Stimulated activated CD4-positive, alpha-beta T cell treated with anti-CD3 and anti-CD28 coated beads, TNF-alpha, amount 100 ng/mL, for 1 hour (primary cell): Measurements from ENCODE around the gene LHPP.

Experiments used
- DNase-seq, 3 donors: peaks; one replicate each; pipeline ENCODE4 v3.0.0-alpha.2; 2020; ENCODE audit warnings: low read depth in 3 of 3, low spot score in 1 of 3

Gene LHPP

DNA sequence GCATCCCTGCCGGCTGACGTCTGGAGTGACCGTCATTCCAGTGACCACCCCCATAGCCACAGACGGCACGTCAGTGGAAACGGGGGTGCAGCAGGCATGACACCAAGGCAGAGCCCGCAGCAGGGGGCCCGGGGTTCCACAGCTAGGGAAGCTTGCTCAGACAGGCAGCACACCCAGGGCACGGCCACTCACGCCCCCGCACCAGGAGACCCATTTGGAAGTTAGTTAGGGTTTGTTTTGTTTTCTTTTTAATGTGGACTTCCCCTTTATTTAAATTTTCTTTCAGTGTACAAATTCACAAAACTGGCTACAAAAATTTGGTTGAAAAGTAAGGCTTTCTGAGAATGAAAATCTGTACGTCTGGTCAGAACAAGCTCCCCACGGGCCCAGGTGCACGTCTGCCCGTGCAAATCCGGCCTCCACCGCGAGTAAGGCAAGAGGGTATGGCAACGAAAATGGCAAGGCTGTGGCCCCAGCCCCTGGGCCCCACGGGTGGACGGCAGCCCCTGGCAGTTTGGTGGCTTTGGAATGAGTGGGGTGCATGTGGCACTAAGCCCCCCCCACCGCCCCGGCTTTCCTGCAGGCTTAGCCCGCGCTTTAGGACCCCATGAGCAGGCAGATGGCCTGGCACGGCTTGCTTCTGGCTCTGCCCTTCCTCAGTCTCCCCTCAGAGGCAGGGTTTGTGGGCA is 158.3 kb downstream of the LHPP start:
- no peak for DNase-seq

DNA sequence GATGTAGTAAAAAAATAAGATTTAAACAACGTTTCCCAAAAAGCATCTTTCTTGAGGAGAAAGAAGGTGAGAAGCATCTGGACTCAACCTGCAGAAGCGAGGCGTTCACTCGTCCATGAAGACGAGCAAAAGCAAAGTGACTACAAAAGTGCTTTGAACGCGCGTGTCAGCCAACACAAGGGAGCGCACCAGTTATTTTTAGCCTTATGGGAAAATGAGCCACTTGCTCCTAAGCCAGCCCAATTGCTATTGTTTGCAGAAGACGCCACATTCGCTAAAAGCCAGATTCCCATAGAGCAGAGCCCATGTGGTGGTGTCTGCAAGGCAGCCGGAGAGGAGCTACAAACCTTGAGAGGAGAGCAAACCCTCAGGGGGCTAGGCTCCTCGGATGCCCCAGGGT is 160.0 kb downstream of the LHPP start:
- DNase-seq: no peak

DNA sequence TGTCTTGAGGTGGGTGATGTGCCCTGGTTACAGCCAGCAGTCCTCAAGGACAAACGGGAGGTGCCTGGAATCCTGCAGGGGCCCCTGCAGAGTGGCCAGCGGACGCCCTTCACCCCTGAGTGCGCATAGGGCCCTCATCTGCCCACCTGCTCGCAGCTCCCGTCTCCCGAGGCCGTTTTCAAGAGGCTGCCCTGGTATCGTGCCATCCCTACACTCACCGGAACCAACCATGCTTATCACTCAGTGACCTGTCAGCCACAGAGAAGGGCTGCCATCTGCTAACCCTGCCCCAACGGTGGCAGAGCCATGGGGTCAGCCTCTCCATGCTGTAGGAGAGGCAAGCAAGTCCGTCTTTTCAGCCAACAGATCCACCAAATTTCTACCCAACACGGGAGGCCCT is 160.5 kb downstream of the LHPP start:
- no peak for DNase-seq

GRCh38 chr10:124622866-124623536 is 161.4 kb downstream of the LHPP start:
- no peak for DNase-seq

GRCh38 chr10:124624006-124624405 is 162.4 kb downstream of the LHPP start:
- no peak for DNase-seq

DNA sequence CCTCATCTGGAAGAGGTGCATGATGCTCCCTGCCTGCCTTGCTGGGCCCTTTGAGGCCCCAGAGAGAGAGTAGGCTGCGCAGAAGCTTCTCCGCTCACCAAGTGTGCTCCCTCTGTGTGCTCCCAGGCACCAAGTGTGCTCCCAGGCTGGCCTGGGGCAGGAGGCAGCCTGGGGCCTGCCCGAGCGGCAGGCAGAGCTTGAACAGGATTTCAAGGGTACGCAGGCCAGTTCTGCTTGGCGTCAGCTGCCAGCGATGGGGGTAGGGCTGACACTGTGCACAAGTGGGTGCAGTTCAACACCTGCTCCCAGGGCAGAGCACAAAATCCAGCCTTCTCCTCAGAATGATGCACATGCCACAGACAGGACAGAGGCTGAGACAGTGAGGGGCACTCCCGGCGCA is 162.8 kb downstream of the LHPP start:
- DNase-seq: no peak

DNA sequence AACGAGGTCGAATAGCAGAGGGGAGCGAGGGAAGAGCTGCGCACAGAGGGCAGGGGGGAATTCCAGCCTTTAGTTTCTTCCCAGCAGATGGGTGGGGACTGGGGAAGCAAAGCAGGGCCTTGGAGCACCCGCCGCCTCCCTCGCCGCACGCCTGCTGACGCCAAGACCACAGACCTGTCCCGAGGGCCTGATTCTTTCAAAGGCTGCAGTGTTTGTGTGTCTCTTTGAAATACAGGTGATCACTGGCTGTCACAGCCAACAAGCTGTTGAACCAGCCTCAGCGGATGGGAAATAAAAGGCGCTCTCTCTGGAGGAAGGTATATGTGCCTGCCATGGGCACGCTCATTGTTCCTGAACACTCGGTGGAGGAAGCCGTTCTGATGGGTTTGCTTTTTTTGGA is 163.3 kb downstream of the LHPP start:
- DNase-seq: no peak

DNA sequence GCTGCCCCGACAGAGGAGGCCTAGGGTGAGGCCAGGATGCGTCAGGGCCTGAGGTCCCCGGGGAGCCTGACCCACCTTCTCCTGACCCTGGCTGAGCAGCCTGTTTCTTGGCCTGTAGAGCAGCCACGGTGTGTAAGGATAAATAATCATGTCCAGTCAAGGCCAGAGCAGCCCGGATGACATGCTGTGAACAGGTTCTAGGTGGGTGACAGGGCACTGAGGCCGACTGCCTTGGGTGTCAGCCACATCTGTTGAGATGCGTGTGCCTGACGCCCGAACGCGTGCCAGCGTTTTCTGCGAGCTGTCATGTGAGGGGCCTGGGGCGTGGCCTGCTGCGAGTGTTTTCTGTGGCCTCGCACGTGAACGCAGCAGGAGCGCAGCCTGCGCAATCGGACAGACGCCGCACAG is 164.2 kb downstream of the LHPP start:
- no peak for DNase-seq

DNA sequence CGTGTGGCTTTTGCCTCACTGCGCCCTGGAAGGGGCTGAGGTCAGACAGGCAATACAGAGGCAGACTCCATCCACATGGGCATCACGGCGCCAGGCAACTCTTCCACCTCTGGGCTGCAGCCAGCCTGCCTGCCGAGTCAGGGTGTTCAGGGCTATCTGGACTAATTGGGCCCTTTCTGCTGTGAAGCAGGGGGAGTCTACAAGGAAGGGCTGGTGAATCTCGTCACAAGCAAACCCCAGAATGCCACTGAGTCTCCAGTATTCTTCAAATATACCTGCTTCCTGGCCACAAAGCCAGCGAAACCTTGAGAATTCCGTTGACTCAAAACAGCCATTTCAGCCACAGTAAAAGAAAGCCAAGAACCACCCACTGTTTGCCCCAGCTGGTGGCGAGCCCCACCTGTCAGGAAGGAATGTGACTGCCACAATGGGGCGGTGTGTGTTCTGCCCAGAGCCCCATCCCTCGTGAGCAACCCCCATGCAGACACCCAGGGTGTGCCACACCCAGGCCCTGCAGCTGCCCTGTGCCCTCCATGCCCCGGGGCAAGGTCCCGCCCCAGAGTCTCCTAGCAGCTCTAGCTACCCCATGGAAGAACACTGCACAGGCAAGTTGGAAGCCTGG is 165.2 kb downstream of the LHPP start:
- DNase-seq: peak in 1 of 3 donors; percentile 25

DNA sequence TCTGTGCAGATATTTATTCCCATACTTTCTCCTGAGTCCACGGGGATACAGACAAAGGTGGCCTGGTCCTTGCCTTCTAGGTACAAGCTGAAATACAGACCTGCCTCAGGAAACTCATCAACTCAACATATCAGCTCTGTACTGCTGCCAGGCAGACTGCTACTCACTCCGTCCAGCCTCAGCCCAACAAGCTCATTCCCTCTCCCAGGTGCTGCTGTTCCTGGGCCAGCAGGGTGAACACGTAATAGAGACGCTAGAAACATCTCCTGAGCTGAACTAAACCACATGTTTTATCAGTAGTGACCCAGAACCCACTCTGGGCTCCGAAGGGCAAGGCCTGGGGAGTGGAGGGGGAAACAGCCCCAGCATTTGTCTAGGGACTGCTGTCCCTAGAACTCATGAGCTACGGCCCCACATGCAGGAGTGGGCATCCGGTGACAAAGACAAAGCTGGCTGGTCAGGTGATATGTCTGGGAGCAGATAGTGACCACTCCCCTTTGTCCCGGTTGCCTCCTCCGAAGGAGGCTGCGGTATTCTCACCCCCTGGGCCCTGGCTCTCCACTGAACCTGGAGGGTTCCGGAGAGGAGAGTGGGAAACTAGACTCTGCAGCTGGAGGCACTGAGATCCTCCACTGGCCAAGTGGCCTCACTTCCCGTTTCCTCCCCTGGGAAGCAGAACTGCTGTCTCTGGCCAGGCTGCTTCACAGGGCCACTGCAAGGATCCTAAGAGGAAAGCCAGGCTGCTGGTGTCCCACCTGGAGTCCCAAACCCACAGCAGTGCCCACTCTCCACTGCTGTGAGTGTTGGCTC is 166.4 kb downstream of the LHPP start:
- DNase-seq: no peak

DNA sequence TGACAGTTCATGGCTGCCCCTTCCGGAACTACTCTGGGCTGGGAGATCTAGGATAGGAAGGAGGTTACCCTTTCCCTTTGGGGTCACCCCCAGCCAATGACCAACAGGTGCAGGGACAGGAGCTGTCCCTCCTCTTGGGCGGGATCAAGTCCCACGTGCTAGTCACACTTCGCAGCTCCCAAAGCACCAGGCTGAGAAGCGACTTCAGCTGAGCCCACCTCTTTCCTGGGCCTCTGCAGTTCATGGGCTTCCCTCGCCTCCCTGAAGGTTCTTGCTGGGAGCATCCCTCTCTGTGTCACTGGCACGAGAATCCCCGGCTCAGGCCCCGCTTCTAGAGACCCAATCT is 167.0 kb downstream of the LHPP start:
- no peak for DNase-seq

DNA sequence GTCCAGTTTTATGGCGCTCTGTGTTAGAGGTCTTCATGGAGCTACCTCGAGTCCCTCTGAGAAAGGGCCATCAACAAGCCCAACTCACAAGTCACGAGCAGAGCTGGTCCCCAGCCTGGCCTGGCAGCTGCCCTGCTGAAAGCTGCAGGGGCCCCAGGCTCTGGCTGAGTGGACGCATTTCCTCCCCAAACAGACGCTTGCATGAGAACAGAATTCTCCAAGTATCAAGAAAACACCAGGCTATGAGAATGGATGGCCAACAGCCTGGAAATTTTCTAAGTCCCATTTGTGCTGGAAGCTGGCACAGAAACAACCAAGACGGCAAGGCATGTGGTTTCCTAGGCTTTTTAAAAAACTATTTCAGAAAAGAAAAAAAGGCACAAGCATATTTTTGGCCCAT is 167.8 kb downstream of the LHPP start:
- no peak for DNase-seq

DNA sequence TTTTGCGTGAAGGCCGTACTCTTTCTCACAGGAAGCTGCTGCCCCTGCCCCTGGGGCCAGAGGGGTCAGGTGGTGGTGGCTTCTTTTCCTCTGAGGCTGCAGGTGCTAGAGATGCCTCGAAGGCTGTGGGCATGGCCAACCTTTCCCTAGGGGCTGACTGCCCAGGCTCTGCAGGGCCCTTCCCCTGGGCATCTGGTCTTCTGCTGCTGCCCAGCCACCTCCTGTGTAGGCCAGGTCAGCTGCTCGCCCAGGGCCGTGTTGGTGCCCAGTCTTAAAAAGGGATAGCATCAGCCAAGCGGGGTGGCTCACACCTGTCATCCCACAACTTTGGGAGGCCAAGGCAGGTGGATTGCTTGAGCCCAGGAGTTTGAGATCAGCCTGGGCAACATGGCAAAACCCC is 168.2 kb downstream of the LHPP start:
- DNase-seq: no peak

GRCh38 chr10:124630551-124630950 is 168.9 kb downstream of the LHPP start:
- no peak for DNase-seq

DNA sequence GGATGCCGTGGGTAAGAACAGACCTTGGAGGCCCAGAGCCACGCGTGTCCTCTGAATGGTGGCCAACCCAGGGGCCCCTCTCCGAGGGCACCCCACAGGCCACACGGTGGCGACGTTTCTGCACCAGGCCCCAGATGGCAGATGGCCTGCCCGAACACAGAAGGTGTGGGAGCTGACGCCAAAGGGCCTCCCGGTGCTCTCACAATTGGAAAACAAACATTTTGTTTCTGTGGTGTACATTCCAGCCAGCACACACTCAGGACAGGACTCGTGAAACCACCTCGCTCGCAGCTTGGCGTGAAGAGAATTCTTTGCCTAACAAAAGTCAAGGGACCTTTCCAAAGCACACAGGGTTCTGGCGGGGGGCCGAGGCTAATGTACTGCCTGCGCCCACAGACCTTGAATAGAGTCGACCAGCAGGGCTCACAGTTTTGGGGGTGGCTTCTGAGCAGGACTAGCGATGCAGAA is 170.5 kb downstream of the LHPP start:
- no peak for DNase-seq

- DNase-seq: no peak
These were observed 170.9 kb downstream of the LHPP start for GRCh38 chr10:124632566-124632965.

- no peak for DNase-seq
These were observed 174.8 kb downstream of the LHPP start for GRCh38 chr10:124636271-124636995.

- DNase-seq: no peak
These were observed 175.6 kb downstream of the LHPP start for GRCh38 chr10:124637091-124637700.

DNA sequence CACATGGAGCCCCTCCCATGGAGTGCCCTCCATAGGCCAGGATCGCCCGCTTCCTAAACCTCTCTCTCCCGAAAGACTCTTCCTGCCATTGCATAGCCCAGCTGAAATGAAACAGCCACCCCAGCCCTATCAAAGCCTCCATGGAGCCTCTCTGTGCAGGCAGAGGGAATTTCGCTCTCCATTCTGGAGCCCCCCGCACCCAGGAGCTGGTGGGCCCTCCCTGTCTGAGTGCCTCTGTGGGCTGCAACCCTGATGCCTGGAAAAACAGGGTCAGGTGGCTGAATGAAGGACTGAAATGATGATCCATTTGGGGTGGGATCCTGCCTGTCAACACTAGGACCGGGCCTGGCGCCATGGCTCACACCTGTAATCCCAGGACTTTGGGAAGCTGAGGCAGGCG is 176.1 kb downstream of the LHPP start:
- DNase-seq: no peak

DNA sequence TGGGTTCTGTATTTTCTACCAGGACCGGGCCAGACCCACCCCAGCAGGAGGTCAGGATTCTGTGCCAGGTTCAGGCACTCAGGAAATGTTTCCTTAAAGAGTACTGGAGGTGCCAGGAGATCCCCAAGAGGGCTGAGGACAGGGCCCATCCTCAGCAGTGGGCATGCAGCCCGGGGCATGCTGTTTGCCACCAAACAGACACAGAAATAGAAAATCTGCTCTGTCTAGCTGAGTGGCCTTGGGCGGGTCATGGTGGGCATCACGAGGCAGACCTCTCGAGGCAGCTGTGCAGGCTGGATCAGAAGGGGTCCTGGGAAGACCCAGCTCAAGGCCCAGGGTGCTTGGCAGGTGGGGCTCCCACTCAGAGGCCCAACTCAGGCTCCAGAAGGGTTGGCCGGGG is 177.6 kb downstream of the LHPP start:
- no peak for DNase-seq

DNA sequence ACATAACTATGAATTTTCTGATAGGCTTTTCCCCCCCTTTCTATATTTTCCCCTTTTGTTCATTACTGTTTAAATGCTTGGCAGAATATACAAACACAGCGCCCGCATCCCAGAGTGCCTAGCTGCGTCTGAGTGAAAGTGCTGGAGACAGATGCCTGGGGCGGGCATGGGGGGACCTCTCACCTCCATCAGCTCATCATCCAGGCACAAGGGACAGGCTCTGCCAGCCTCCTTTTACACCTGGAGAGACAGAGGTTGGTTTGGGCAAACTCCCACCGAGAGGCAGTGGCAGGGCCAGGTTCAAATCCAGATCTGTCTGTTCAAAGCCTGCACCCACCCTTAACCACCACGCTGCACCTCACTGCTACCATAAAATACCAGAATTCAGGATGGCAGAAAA is 178.0 kb downstream of the LHPP start:
- DNase-seq: no peak
